Hair follicle dermal papilla cell (primary cell): ENCODE data around the gene SRGAP2B. TPM values are rescaled to one million over a fixed set of nuclear protein-coding genes. Genes with fewer than 3 reads are reported as not detected.

Experiments used
- small RNA-seq: library from RNA; depleted of rRNA; stranded (forward); fragments of <200 nt; gene quantifications from one replicate; pipeline ENCODE3, GENCODE V24; 2012
- total RNA-seq: library from RNA; depleted of rRNA; stranded (reverse); fragments of >200 nt; gene quantifications from 2 replicates; pipeline ENCODE4 v1.2.3, GENCODE V29; 2012

SRGAP2B gene
- total RNA-seq = 43.8 and 46.9 TPM in 2 replicates

GRCh38 chr1:145095284-145096057 lies at the start of gene SRGAP2B, which contains the start of gene FAM72D:
Gene SRGAP2B (minus strand): TSS chr1:145095328. CDS start chr1:145092901, 2,427 bp downstream.
Gene FAM72D (plus strand): TSS chr1:145095974. CDS start chr1:145096848, 874 bp downstream.

Small RNA genes lying within 50 kb of the gene (small RNA-seq; reads per million reads assigned to genes)
- gene AC242498.1 = not detected

Other genes starting within 250 kb of the SRGAP2B start
- 0.12 TPM in 1 of 2 replicates, not detected in the other for gene FAM72D, start 646 bp upstream of the SRGAP2B start, total RNA-seq
- gene PPIAL4D, start 146.8 kb upstream of the SRGAP2B start, total RNA-seq = not detected in 2 replicates